Measurements from ENCODE around the gene ZNF345. TPM values are rescaled to one million over a fixed set of nuclear protein-coding genes. Genes with fewer than 3 reads are reported as not detected.

Gene ZNF345
- total RNA-seq, 1 donor = 4.7 TPM

DNA sequence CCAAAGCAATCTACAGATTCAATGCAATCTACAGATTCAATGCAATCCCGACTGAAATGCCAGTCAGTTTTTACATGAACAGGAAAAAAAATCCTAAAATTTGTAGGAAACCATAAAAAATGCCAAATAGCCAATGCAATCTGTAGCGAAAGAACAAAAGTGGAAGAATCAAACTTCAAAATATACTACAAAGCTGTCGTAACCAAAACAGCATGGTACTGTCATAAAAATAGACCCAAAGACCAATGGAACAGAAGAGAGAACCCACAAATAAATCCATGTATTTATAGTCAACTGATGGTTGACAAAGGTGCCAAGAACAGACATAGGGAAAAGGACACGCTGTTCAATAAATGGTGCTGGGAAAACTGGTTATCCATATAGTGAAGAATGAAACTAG, 47.7 kb downstream of the ZNF345 start:
- Histone ChIP-seq H3K4me2 (ENCODE audit: insufficient read depth, low read length) (no peak overlapping the region), H3K27ac (ENCODE audit: low read depth, low read length) (no peak overlapping the region), H3K4me3 (ENCODE audit: insufficient read depth, low read length) (no peak overlapping the region), H3K27me3 (ENCODE audit: insufficient read depth, low read length) (no peaks in the 10 kb centered on the region), H2AFZ (ENCODE audit: low read length) (no peak overlapping the region), H3K79me2 (ENCODE audit: insufficient read depth, low read length) (no peaks in the 10 kb centered on the region), H4K20me1 (ENCODE audit: insufficient read depth, low read length) (no peaks in the 10 kb centered on the region), H3K36me3 (ENCODE audit: insufficient read depth, low read length) (peaks cover 35% of the 10 kb centered on the region), H3K4me1 (ENCODE audit: insufficient read depth, low read length) (no peaks in the 10 kb centered on the region), H3K9me3 (ENCODE audit: low read depth, low read length) (peaks cover 23% of the 10 kb centered on the region)
- no peak for DNase-seq (ENCODE audit: insufficient read length, low spot score, missing footprints)
- TF ChIP-seq, protein P1, sequence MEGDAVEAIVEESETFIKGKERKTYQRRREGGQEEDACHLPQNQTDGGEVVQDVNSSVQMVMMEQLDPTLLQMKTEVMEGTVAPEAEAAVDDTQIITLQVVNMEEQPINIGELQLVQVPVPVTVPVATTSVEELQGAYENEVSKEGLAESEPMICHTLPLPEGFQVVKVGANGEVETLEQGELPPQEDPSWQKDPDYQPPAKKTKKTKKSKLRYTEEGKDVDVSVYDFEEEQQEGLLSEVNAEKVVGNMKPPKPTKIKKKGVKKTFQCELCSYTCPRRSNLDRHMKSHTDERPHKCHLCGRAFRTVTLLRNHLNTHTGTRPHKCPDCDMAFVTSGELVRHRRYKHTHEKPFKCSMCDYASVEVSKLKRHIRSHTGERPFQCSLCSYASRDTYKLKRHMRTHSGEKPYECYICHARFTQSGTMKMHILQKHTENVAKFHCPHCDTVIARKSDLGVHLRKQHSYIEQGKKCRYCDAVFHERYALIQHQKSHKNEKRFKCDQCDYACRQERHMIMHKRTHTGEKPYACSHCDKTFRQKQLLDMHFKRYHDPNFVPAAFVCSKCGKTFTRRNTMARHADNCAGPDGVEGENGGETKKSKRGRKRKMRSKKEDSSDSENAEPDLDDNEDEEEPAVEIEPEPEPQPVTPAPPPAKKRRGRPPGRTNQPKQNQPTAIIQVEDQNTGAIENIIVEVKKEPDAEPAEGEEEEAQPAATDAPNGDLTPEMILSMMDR (IDR thresholded peaks at IDR 0.05; ENCODE audit: extremely low read depth, low read depth, low read length) = no peak

DNA sequence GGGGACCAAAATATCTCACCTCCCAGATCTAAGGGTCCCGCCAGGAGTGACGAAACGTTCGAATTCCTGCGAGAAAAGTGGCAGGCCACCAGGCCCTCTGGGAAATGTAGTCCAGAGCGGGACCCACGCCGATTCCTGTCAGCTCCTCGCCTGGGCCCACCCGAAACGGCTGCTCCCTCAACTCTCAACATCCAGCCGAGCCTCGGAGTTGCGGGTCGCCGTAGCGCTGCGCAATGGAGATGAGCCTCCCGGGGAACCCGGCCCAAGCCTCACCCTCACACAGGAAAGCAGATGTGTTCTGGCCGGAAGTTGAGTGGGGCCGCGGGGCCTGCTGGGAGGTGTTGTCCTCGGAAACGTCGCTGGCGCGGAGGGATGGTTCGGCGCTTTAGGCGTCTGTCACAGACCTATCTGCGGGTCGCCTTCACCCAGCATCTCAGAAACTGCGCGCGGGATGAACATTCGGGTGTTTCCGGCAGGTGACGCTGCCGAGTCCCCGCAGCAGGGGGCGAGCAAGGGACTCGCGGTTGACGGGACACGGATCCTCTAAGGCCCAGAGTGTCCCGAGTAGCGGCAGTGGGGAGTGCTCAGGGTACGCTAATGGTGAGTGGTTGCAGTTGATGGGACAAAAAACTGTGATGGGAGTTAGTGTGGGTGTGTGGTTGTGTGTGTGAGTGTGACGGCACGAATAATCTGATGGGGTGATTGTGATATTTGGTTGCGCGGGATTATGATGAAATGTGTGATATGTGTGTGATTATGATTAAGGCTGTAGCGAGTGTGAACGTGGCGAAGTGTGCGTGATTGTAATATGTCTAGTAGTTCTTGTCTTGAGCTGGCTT, 65.5 kb downstream of the ZNF345 start, which contains the start of the genes ZNF568 and ZNF829:
Gene ZNF568 (plus strand): TSS at position 341 of the 839 bp plus-strand sequence. CDS start 6,439 bp downstream, outside the sequence.
Gene ZNF829 (minus strand): TSS at position 300 of the 839 bp plus-strand sequence. CDS start 1,124 bp downstream, outside the sequence.
- TF ChIP-seq, protein P1 (IDR thresholded peaks at IDR 0.05; ENCODE audit: extremely low read depth, low read depth, low read length) = peak; percentile 66
- Histone ChIP-seq H3K4me2 (ENCODE audit: insufficient read depth, low read length) (peak within 1 kb of the TSS; percentile 78), H3K36me3 (ENCODE audit: insufficient read depth, low read length) (peaks cover 19% of the 10 kb centered on the region), H3K79me2 (ENCODE audit: insufficient read depth, low read length) (peaks cover 17% of the 10 kb centered on the region), H3K4me3 (ENCODE audit: insufficient read depth, low read length) (peak within 1 kb of the TSS; percentile 81), H3K27ac (ENCODE audit: low read depth, low read length) (peak within 1 kb of the TSS; percentile 84), H2AFZ (ENCODE audit: low read length) (peak within 1 kb of the TSS; percentile 99), H3K9me3 (ENCODE audit: low read depth, low read length) (no peaks in the 10 kb centered on the region), H3K27me3 (ENCODE audit: insufficient read depth, low read length) (no peaks in the 10 kb centered on the region), H4K20me1 (ENCODE audit: insufficient read depth, low read length) (no peaks in the 10 kb centered on the region), H3K4me1 (ENCODE audit: insufficient read depth, low read length) (peaks cover 7% of the 10 kb centered on the region)
- peak; percentile 92 for DNase-seq (ENCODE audit: insufficient read length, low spot score, missing footprints)

DNA sequence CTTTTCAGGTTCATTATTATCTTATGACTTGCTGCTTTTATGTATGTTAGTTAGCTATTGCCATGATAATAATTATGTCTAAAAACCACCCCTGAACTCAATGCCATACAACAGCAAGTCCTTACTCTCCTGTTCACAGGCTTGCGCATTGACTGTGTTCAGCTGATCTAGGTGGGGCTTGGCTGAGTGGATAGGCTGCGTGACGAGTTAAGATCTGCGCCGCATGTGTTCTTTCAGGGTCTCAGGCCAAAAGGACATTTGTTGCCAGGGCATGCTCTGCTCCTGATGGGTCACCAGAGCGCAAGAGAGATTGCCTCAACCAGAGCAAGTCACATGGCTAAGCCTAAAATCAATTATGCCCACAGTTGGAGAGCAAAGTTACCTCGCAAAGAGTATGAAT, 66.3 kb downstream of the ZNF345 start:
- Histone ChIP-seq H4K20me1 (ENCODE audit: insufficient read depth, low read length) (no peaks in the 10 kb centered on the region), H3K27me3 (ENCODE audit: insufficient read depth, low read length) (no peaks in the 10 kb centered on the region), H3K4me2 (ENCODE audit: insufficient read depth, low read length) (peak overlapping the region; percentile 78), H3K4me1 (ENCODE audit: insufficient read depth, low read length) (peaks cover 7% of the 10 kb centered on the region), H2AFZ (ENCODE audit: low read length) (peak overlapping the region; percentile 99), H3K9me3 (ENCODE audit: low read depth, low read length) (no peaks in the 10 kb centered on the region), H3K27ac (ENCODE audit: low read depth, low read length) (peak overlapping the region; percentile 84), H3K79me2 (ENCODE audit: insufficient read depth, low read length) (peaks cover 17% of the 10 kb centered on the region), H3K36me3 (ENCODE audit: insufficient read depth, low read length) (peaks cover 14% of the 10 kb centered on the region), H3K4me3 (ENCODE audit: insufficient read depth, low read length) (peak overlapping the region; percentile 81)
- TF ChIP-seq, protein P1 (IDR thresholded peaks at IDR 0.05; ENCODE audit: extremely low read depth, low read depth, low read length) = no peak
- DNase-seq (ENCODE audit: insufficient read length, low spot score, missing footprints) = peak; percentile 49

DNA sequence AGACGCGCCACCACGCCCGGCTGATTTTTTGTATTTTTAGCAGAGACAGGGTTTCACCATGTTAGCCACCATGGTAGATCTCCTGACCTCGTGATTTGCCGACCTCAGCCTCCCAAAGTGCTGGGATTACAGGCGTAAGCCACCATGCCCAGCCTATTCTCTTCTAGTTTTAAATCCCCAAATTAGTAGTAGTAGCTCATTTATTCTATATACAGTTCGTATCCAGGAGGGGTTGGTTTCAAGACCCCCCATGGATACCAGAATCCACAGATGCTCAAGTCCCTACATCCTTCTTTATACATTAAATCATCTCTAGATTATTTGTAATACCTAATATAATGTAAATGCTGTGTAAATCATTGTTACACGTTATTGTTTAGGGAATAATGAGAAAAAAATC, 67.4 kb downstream of the ZNF345 start:
- peaks cover 17% of the 10 kb centered on the region for H3K79me2 ChIP-seq (ENCODE audit: insufficient read depth, low read length)
- no peak overlapping the region for H3K4me2 ChIP-seq (ENCODE audit: insufficient read depth, low read length)
- H2AFZ ChIP-seq (ENCODE audit: low read length) = no peak overlapping the region
- H3K27ac ChIP-seq (ENCODE audit: low read depth, low read length) = no peak overlapping the region
- H4K20me1 ChIP-seq (ENCODE audit: insufficient read depth, low read length) = no peaks in the 10 kb centered on the region
- H3K9me3 ChIP-seq (ENCODE audit: low read depth, low read length) = peaks cover 3% of the 10 kb centered on the region
- no peak for DNase-seq (ENCODE audit: insufficient read length, low spot score, missing footprints)
- peaks cover 7% of the 10 kb centered on the region for H3K4me1 ChIP-seq (ENCODE audit: insufficient read depth, low read length)
- no peaks in the 10 kb centered on the region for H3K27me3 ChIP-seq (ENCODE audit: insufficient read depth, low read length)
- TF ChIP-seq, protein P1 (IDR thresholded peaks at IDR 0.05; ENCODE audit: extremely low read depth, low read depth, low read length) = no peak
- peaks cover 20% of the 10 kb centered on the region for H3K36me3 ChIP-seq (ENCODE audit: insufficient read depth, low read length)
- no peak overlapping the region for H3K4me3 ChIP-seq (ENCODE audit: insufficient read depth, low read length)

Measured in osteoblast (primary cell).